ENCODE data around the gene PKN3. TPM values are rescaled to one million over a fixed set of nuclear protein-coding genes. Genes with fewer than 3 reads are reported as not detected.

The PKN3 gene
- total RNA-seq, 2 donors from 2014 or later = 4.2 to 5.4 TPM

GRCh38 chr9:128713411-128713780 is 11.1 kb downstream of the PKN3 start:
- DNase-seq (no peak), ATAC-seq (no peak)
- intact Hi-C loops (cut with DNase I, micrococcal nuclease) = no loop called here

GRCh38 chr9:128713941-128714573 is 11.8 kb downstream of the PKN3 start:
- no peak for ATAC-seq
- DNase-seq = peak; percentile 2 to 17
- intact Hi-C loops (cut with DNase I, micrococcal nuclease) = no loop called here

GRCh38 chr9:128714586-128715435 is 12.5 kb downstream of the PKN3 start:
- DNase-seq (peak in 1 of 2 donors; percentile 20), ATAC-seq (no peak)
- intact Hi-C loops (cut with DNase I, micrococcal nuclease) = no loop called here

- no peak for ATAC-seq
- DNase-seq = no peak
- intact Hi-C loops (cut with DNase I, micrococcal nuclease) = no loop called here
Measured at GRCh38 chr9:128715436-128715750, 13.1 kb downstream of the PKN3 start.

GRCh38 chr9:128716581-128717254 is 14.4 kb downstream of the PKN3 start:
- intact Hi-C loops (cut with DNase I, micrococcal nuclease) = no loop called here
- DNase-seq (no peak), ATAC-seq (peak; percentile 26)

- no peak for DNase-seq
- ATAC-seq = no peak
- intact Hi-C loops (cut with DNase I, micrococcal nuclease) = no loop called here
Measured at GRCh38 chr9:128718047-128718446, 15.7 kb downstream of the PKN3 start.

- ATAC-seq (no peak), DNase-seq (no peak)
- intact Hi-C loops (cut with DNase I, micrococcal nuclease) = no loop called here
Measured at GRCh38 chr9:128718475-128718874, 16.2 kb downstream of the PKN3 start.

- DNase-seq = no peak
- intact Hi-C loops (cut with DNase I, micrococcal nuclease) = no loop called here
- no peak for ATAC-seq
Measured at GRCh38 chr9:128719919-128720605, 17.8 kb downstream of the PKN3 start.

- intact Hi-C loops (cut with DNase I, micrococcal nuclease) = no loop called here
- no peak for ATAC-seq
- no peak for DNase-seq
Measured at GRCh38 chr9:128720841-128721486, 18.7 kb downstream of the PKN3 start.

- ATAC-seq = no peak
- no peak for DNase-seq
- intact Hi-C loops (cut with DNase I, micrococcal nuclease) = no loop called here
Measured at GRCh38 chr9:128721487-128722010, 19.2 kb downstream of the PKN3 start.

GRCh38 chr9:128722380-128723351 is 20.4 kb downstream of the PKN3 start:
- intact Hi-C loops (cut with DNase I, micrococcal nuclease) = no loop called here
- DNase-seq = no peak
- ATAC-seq = no peak

GRCh38 chr9:128723352-128723865 is 21.1 kb downstream of the PKN3 start:
- peak in 1 of 2 donors; percentile 36 for DNase-seq
- intact Hi-C loops (cut with DNase I, micrococcal nuclease) = no loop called here
- no peak for ATAC-seq

- intact Hi-C loops (cut with DNase I, micrococcal nuclease) = no loop called here
- ATAC-seq (peak; percentile 87), DNase-seq (peak; percentile 99)
Measured at GRCh38 chr9:128723866-128724743, 21.8 kb downstream of the PKN3 start, which contains the start of gene ZDHHC12. ZDHHC12 (minus strand) TSS chr9:128724127; CDS start chr9:128724093, 34 bp downstream.

- ATAC-seq = peak; percentile 74
- intact Hi-C loops (cut with DNase I, micrococcal nuclease) = no loop called here
- peak; percentile 81 to 88 for DNase-seq
Measured at GRCh38 chr9:128724744-128725211, 22.5 kb downstream of the PKN3 start.

- DNase-seq (no peak), ATAC-seq (no peak)
- intact Hi-C loops (cut with DNase I, micrococcal nuclease) = no loop called here
Measured at GRCh38 chr9:128727640-128728248, 25.4 kb downstream of the PKN3 start.

- intact Hi-C loops (cut with DNase I, micrococcal nuclease) = no loop called here
- ATAC-seq = no peak
- no peak for DNase-seq
Measured at GRCh38 chr9:128728298-128728697, 26.0 kb downstream of the PKN3 start.

Measured in left colon (tissue), 2 donors.